GM19324 (cell line): ENCODE measurements around the gene ESRRG.

ENCODE experiments used
- ATAC-seq: cut with Tn5 transposase; IDR thresholded peaks from one replicate; pipeline ENCODE4 v1.9.1; 2021; ENCODE audit warnings: mild to moderate bottlenecking, moderate library complexity; ENCODE audit not compliant: unreplicated experiment, low FRiP score

Gene ESRRG

DNA sequence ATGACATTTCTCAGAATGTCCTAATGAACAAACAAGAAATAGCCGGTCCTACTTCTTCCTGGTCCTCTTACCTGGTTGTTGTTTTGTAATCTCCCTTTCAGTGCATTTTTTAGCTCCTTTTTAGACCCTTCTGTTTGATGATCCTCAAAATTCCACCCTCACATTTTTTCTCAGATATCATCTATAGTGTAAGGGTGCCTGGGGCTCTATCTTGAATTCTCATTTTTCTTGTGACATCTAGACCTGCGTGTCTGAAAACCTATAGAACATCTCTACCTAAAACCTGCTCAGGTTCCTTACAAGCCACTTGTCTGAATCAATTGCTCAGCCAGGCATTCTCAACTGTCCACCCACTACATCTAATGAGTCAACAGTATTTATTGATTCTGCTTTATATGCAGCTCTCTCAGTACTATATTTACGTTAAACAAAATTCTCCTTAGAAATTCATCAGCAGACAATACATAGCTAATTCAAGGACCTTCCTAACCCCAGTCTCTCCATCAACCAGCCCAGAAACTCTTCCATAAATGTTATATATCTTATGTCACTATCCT, 263.5 kb downstream of the ESRRG start:
- ATAC-seq: no peak

DNA sequence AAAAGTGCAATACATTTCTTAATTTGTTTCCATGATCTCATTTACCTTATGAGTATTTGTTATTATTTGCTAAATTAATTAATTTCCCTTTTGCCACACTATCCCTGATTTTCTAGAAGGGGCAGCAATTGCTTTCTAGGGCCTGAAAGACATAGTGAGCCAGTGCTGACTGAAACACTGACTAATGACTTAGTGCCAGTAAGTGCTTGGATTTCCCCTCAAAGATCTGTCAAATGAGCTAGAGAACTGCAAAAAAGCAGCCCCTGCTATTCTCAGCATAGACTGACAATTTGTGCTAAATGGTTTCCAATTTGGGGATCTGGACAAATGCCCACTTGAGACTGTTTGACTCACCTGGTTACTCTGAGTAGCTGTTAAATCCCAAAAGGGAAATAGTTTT, 264.4 kb downstream of the ESRRG start:
- ATAC-seq: no peak

DNA sequence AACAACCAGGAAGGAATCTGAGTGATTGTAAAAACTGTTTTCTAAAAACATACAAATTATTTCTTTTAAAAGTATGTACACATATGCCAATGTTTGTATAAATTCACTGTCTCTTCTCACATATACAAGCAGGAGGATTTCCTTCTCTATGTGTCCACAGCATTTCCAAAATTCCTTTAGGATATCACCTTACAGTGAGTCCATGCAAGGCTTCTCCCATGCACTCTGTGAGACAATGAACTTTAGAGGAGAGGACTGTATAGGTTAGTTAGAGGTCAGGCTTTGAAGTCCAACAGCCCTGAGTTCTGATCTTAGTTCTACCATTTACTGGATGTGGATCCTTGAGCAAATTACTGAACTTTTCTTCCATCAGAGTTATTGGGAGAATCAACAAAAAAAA, 265.9 kb downstream of the ESRRG start:
- ATAC-seq: no peak

DNA sequence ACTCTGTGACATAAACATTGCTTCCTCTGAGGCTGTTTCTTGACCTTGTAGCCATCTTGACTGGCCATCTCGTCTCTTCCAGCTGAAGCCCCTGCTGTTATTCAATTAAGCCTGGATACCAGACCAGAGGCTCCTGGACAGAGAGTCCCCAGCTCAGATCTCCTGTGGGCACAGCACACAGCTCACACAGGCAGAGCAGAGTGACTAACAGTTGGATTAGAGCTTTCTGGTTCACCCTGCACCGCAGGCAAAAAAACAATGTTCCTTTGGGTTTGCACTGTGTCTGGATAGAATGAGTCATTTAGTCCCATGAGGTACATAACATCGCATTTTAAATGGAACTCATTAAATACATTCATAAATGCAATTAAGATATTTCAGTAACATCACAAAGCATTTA, 266.5 kb downstream of the ESRRG start:
- ATAC-seq: no peak

DNA sequence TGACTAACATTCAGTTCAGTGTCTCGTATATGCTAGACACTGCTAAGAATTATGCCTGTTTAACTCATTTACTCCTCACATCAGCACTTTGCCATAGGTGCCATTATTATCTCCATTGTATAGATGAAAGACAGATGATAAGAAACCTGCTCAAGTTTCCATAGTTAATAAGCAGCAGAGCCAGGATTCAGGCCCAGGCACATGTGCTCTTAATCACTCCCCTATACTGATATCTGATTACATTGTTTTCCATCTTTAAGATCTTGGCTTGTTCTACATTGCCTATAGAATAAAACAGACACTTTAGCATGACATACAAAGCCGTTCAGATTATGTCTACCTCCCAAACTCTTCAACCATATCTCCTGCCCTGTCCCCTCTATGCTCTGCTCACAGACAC, 269.5 kb downstream of the ESRRG start:
- ATAC-seq: no peak
